ENCODE measurements around the gene LHPP.

The LHPP gene

GRCh38 chr10:124491105-124491504 is 29.5 kb downstream of the LHPP start:
- Histone ChIP-seq H3K27ac (replicated peaks) (no peak overlapping the region), H3K4me3 (replicated peaks; ENCODE audit: insufficient read depth, low read length) (no peak overlapping the region), H3K27me3 (ENCODE audit: insufficient read depth, poor library complexity, severe bottlenecking) (no peaks in the 10 kb centered on the region)
- no peak for DNase-seq (ENCODE audit: low read depth in 1 of 2, low spot score in 1 of 2)
- TF ChIP-seq GABPA (IDR thresholded peaks at IDR 0.05; ENCODE audit: low read depth) = no peak
- no peak for TF ChIP-seq SPI1 (IDR thresholded peaks at IDR 0.05; ENCODE audit: borderline replicate concordance, low read depth)
- no peak for TF ChIP-seq REST (IDR thresholded peaks at IDR 0.05; ENCODE audit: insufficient replicate concordance, low read depth)
- TF ChIP-seq CTCF (IDR thresholded peaks at IDR 0.05; ENCODE audit: insufficient read depth, low read length) = no peak
- no peak for TF ChIP-seq POLR2AphosphoS5 (IDR thresholded peaks at IDR 0.05; ENCODE audit: low read depth)

- H3K27me3 ChIP-seq (ENCODE audit: insufficient read depth, poor library complexity, severe bottlenecking) = no peaks in the 10 kb centered on the region
- no peak overlapping the region for H3K4me3 ChIP-seq (replicated peaks; ENCODE audit: insufficient read depth, low read length)
- no peak for DNase-seq (ENCODE audit: low read depth in 1 of 2, low spot score in 1 of 2)
- TF ChIP-seq SPI1 (IDR thresholded peaks at IDR 0.05; ENCODE audit: borderline replicate concordance, low read depth) = no peak
- no peak for TF ChIP-seq CTCF (IDR thresholded peaks at IDR 0.05; ENCODE audit: insufficient read depth, low read length)
- TF ChIP-seq GABPA (IDR thresholded peaks at IDR 0.05; ENCODE audit: low read depth) = no peak
- TF ChIP-seq POLR2AphosphoS5 (IDR thresholded peaks at IDR 0.05; ENCODE audit: low read depth) = no peak
- TF ChIP-seq REST (IDR thresholded peaks at IDR 0.05; ENCODE audit: insufficient replicate concordance, low read depth) = no peak
- H3K27ac ChIP-seq (replicated peaks) = no peak overlapping the region
Measured at GRCh38 chr10:124492266-124492665, 30.6 kb downstream of the LHPP start.

- peak in 1 of 2 experiments; percentile 71 for DNase-seq (ENCODE audit: low read depth in 1 of 2, low spot score in 1 of 2)
- Histone ChIP-seq H3K27ac (replicated peaks) (no peak overlapping the region; the same call in 1 of the 2 replicates), H3K4me3 (replicated peaks; ENCODE audit: insufficient read depth, low read length) (no peak overlapping the region), H3K27me3 (ENCODE audit: insufficient read depth, poor library complexity, severe bottlenecking) (no peaks in the 10 kb centered on the region)
- TF ChIP-seq CTCF (IDR thresholded peaks at IDR 0.05; ENCODE audit: insufficient read depth, low read length) = no peak
- TF ChIP-seq SPI1 (IDR thresholded peaks at IDR 0.05; ENCODE audit: borderline replicate concordance, low read depth) = peak; percentile 66; the same call in 1 of the 2 replicates
- TF ChIP-seq POLR2AphosphoS5 (IDR thresholded peaks at IDR 0.05; ENCODE audit: low read depth) = no peak
- no peak for TF ChIP-seq GABPA (IDR thresholded peaks at IDR 0.05; ENCODE audit: low read depth)
Measured at GRCh38 chr10:124493214-124493882, 31.7 kb downstream of the LHPP start.
